Measurements from ENCODE around the gene SHROOM3.

- no peak for TF ChIP-seq CTCF (conservative IDR thresholded peaks at IDR 0.05; ENCODE audit: low read depth in 2 of 2)
- TF ChIP-seq EZH2 (IDR thresholded peaks at IDR 0.05; ENCODE audit: low read depth, unreplicated experiment), result no peak
Observed at GRCh38 chr4:76596713-76597112, 161.7 kb downstream of the SHROOM3 start.

All from GM23338 (cell line).